Muscle of leg (tissue), 11 donors: ENCODE data around the gene STX7. TPM values are rescaled to one million over a fixed set of nuclear protein-coding genes. Genes with fewer than 3 reads are reported as not detected.
A peak's percentile ranks its signal among the peaks of the same experiment; 100 is the strongest.

ENCODE experiments used
- DNase-seq: peaks from one replicate; pipeline ENCODE4 v3.0.0; 2013
- H3K27ac ChIP-seq: one replicate; pipeline ENCODE4 v1.5.1; 2013; ENCODE audit warnings: mild to moderate bottlenecking, low read length, control low read depth
- H3K27me3 ChIP-seq: one replicate; pipeline ENCODE4 v1.6.1; 2013; ENCODE audit warnings: low read length; ENCODE audit not compliant: control insufficient read depth, insufficient read depth
- H3K36me3 ChIP-seq: one replicate; pipeline ENCODE4 v1.6.1; 2013; ENCODE audit warnings: low read length; ENCODE audit not compliant: control insufficient read depth, insufficient read depth
- H3K4me1 ChIP-seq: one replicate; pipeline ENCODE4 v1.6.1; 2013; ENCODE audit warnings: low read length; ENCODE audit not compliant: control insufficient read depth, insufficient read depth
- H3K4me3 ChIP-seq: one replicate; pipeline ENCODE4 v1.5.1; 2013; ENCODE audit warnings: low read length, control low read depth
- H3K9me3 ChIP-seq: replicated peaks from 2 replicates; pipeline ENCODE4 v1.6.1; 2013; ENCODE audit warnings: low read depth, low read length; ENCODE audit not compliant: control insufficient read depth
- WGBS: methylation state at CpG from one replicate; pipeline ENCODE4 v1.1.5; 2013; ENCODE audit warnings: missing lambda C conversion rate; ENCODE audit not compliant: insufficient coverage; 5-methylcytosine and 5-hydroxymethylcytosine counted together
- polyA plus RNA-seq, 8 donors: library from polyadenylated mRNA; unstranded; fragments of 120-200 nt; gene quantifications; one replicate each; pipeline versions ENCODE4 v1.2.1 to v1.2.3, GENCODE V29; 2013; ENCODE audit warnings: inconsistent platforms in 1 of 8, low replicate concordance in 1 of 8; ENCODE audit not compliant: insufficient read length in 8 of 8, insufficient read depth in 1 of 8
- total RNA-seq: library from RNA; stranded (reverse); fragments of 120-200 nt; gene quantifications from one replicate; pipeline ENCODE4 v1.2.4, GENCODE V29; 2013

STX7 gene
- total and polyA plus RNA-seq, 9 donors = 28.6 to 40.1 (median 31.9) TPM

- no peak for DNase-seq
- Histone ChIP-seq H3K4me3 (no peak overlapping the region), H3K27ac (no peak overlapping the region), H3K36me3 (no peaks in the 10 kb centered on the region), H3K9me3 (no peaks in the 10 kb centered on the region), H3K27me3 (no peaks in the 10 kb centered on the region), H3K4me1 (peaks cover 5% of the 10 kb centered on the region)
- no CpG with 5 or more reads among the region's 2 CpGs for WGBS
These were observed 18.0 kb downstream of the STX7 start for GRCh38 chr6:132494954-132495353.

GRCh38 chr6:132491881-132492280, 21.0 kb downstream of the STX7 start:
- H3K4me3 ChIP-seq = no peak overlapping the region
- DNase-seq = no peak
- no peaks in the 10 kb centered on the region for H3K27me3 ChIP-seq
- H3K4me1 ChIP-seq = peaks cover 5% of the 10 kb centered on the region
- WGBS = no CpG with 5 or more reads among the region's 1 CpG
- no peaks in the 10 kb centered on the region for H3K9me3 ChIP-seq
- no peak overlapping the region for H3K27ac ChIP-seq
- H3K36me3 ChIP-seq = no peaks in the 10 kb centered on the region

- Histone ChIP-seq H3K36me3 (no peaks in the 10 kb centered on the region), H3K27me3 (no peaks in the 10 kb centered on the region), H3K9me3 (no peaks in the 10 kb centered on the region), H3K4me1 (peaks cover 5% of the 10 kb centered on the region), H3K4me3 (no peak overlapping the region), H3K27ac (no peak overlapping the region)
- 81% methylated on average over 5 of the region's 5 CpGs for WGBS
- peak; percentile 45 for DNase-seq
These were observed 21.6 kb downstream of the STX7 start for GRCh38 chr6:132491303-132491702.

GRCh38 chr6:132490478-132491204, 22.3 kb downstream of the STX7 start:
- H3K27ac ChIP-seq = peak overlapping the region; percentile 49
- peaks cover 5% of the 10 kb centered on the region for H3K4me1 ChIP-seq
- no peaks in the 10 kb centered on the region for H3K36me3 ChIP-seq
- 20% methylated on average over 1 of the region's 10 CpGs for WGBS
- no peaks in the 10 kb centered on the region for H3K9me3 ChIP-seq
- DNase-seq = no peak
- H3K27me3 ChIP-seq = no peaks in the 10 kb centered on the region
- no peak overlapping the region for H3K4me3 ChIP-seq

- Histone ChIP-seq H3K4me3 (no peak overlapping the region), H3K9me3 (no peaks in the 10 kb centered on the region), H3K4me1 (peaks cover 5% of the 10 kb centered on the region), H3K27me3 (no peaks in the 10 kb centered on the region), H3K36me3 (no peaks in the 10 kb centered on the region), H3K27ac (peak overlapping the region; percentile 49)
- DNase-seq = peak; percentile 84
- 31% methylated on average over 4 of the region's 6 CpGs for WGBS
These were observed 22.9 kb downstream of the STX7 start for GRCh38 chr6:132490024-132490423.

- H3K36me3 ChIP-seq = no peaks in the 10 kb centered on the region
- no peaks in the 10 kb centered on the region for H3K27me3 ChIP-seq
- peak overlapping the region; percentile 15 for H3K27ac ChIP-seq
- peaks cover 5% of the 10 kb centered on the region for H3K4me1 ChIP-seq
- H3K4me3 ChIP-seq = no peak overlapping the region
- no peaks in the 10 kb centered on the region for H3K9me3 ChIP-seq
- no CpG with 5 or more reads among the region's 4 CpGs for WGBS
- DNase-seq = no peak
These were observed 23.5 kb downstream of the STX7 start for GRCh38 chr6:132489376-132489775.

GRCh38 chr6:132487762-132488161, 25.2 kb downstream of the STX7 start:
- Histone ChIP-seq H3K36me3 (no peaks in the 10 kb centered on the region), H3K4me3 (no peak overlapping the region), H3K27me3 (no peaks in the 10 kb centered on the region), H3K4me1 (peaks cover 5% of the 10 kb centered on the region), H3K27ac (no peak overlapping the region), H3K9me3 (no peaks in the 10 kb centered on the region)
- no CpG with 5 or more reads among the region's 4 CpGs for WGBS
- no peak for DNase-seq

GRCh38 chr6:132484680-132485018, 28.3 kb downstream of the STX7 start:
- WGBS = no CpG with 5 or more reads among the region's 4 CpGs
- H3K36me3 ChIP-seq = no peaks in the 10 kb centered on the region
- no peaks in the 10 kb centered on the region for H3K4me1 ChIP-seq
- no peak overlapping the region for H3K27ac ChIP-seq
- no peak for DNase-seq
- H3K27me3 ChIP-seq = no peaks in the 10 kb centered on the region
- H3K4me3 ChIP-seq = no peak overlapping the region
- H3K9me3 ChIP-seq = no peaks in the 10 kb centered on the region

- WGBS = no CpG with 5 or more reads among the region's 9 CpGs
- no peaks in the 10 kb centered on the region for H3K4me1 ChIP-seq
- no peaks in the 10 kb centered on the region for H3K9me3 ChIP-seq
- no peak overlapping the region for H3K27ac ChIP-seq
- DNase-seq = peak; percentile 86
- H3K36me3 ChIP-seq = no peaks in the 10 kb centered on the region
- no peak overlapping the region for H3K4me3 ChIP-seq
- no peaks in the 10 kb centered on the region for H3K27me3 ChIP-seq
These were observed 28.9 kb downstream of the STX7 start for GRCh38 chr6:132483779-132484679.

- no peak overlapping the region for H3K4me3 ChIP-seq
- no peaks in the 10 kb centered on the region for H3K4me1 ChIP-seq
- H3K36me3 ChIP-seq = no peaks in the 10 kb centered on the region
- WGBS = 17% methylated on average over 1 of the region's 2 CpGs
- DNase-seq = peak; percentile 50
- no peak overlapping the region for H3K27ac ChIP-seq
- H3K27me3 ChIP-seq = no peaks in the 10 kb centered on the region
- H3K9me3 ChIP-seq = no peaks in the 10 kb centered on the region
These were observed 30.3 kb downstream of the STX7 start for GRCh38 chr6:132482581-132482980.
